Activated T-helper 2 cell treated with anti-CD3 and anti-CD28 coated beads, Interferon-gamma antibody, Interleukin-2, Interleukin-4, amounts not matched to agents 10 μg/mL and 5 μg/mL and 100 μg/mL, durations not matched to agents 14 hours and 24 hours and 36 hours (primary cell): ENCODE measurements around the gene NTRK2. TPM values are rescaled to one million over a fixed set of nuclear protein-coding genes. Genes with fewer than 3 reads are reported as not detected.

Source experiments
- DNase-seq: peaks from one replicate; pipeline ENCODE4 v3.0.0; 2021; ENCODE audit warnings: low spot score
- H3K27ac Mint-ChIP-seq: one replicate; pipeline ENCODE4 v1.8.0; 2021; ENCODE audit warnings: mixed read lengths
- H3K27me3 Mint-ChIP-seq: one replicate; pipeline ENCODE4 v1.8.0; 2021; ENCODE audit warnings: low read depth, mixed read lengths
- H3K36me3 Mint-ChIP-seq: one replicate; pipeline ENCODE4 v1.8.0; 2021; ENCODE audit warnings: low read depth, mixed read lengths
- H3K4me1 Mint-ChIP-seq: one replicate; pipeline ENCODE4 v1.8.0; 2021; ENCODE audit warnings: low read depth, mixed read lengths
- H3K4me3 Mint-ChIP-seq: one replicate; pipeline ENCODE4 v1.8.0; 2021; ENCODE audit warnings: low read depth, mild to moderate bottlenecking, moderate library complexity, mixed read lengths
- H3K9me3 Mint-ChIP-seq: one replicate; pipeline ENCODE4 v1.8.0; 2021; ENCODE audit warnings: mixed read lengths
- intact Hi-C: fragments of 100-400 bp; cut with micrococcal nuclease; formaldehyde crosslinking; loops from one replicate; pipeline ENCODE4 v1.15.1; 2023
- total RNA-seq: library from RNA; stranded (reverse); gene quantifications from 2 replicates; pipeline ENCODE4 v1.2.3, GENCODE V29; 2022

The NTRK2 gene
- total RNA-seq, 1 donor from 2014 or later, result 1.6 TPM

GRCh38 chr9:84697042-84697441 is 27.5 kb downstream of the NTRK2 start:
- DNase-seq, result no peak
- intact Hi-C loops, result loop anchor here (5.0 to 10.0 kb wide), 2 partner anchors 85 to 258 kb away; no protein-coding TSS in a partner anchor
- Mint-ChIP-seq H3K36me3 (no peaks in the 10 kb centered on the region), H3K9me3 (no peaks in the 10 kb centered on the region), H3K4me3 (no peak overlapping the region), H3K27ac (no peak overlapping the region), H3K27me3 (peaks cover 3% of the 10 kb centered on the region), H3K4me1 (peaks cover 3% of the 10 kb centered on the region)

- Mint-ChIP-seq H3K36me3 (no peaks in the 10 kb centered on the region), H3K9me3 (no peaks in the 10 kb centered on the region), H3K4me3 (no peak overlapping the region), H3K27ac (no peak overlapping the region), H3K4me1 (peaks cover 3% of the 10 kb centered on the region), H3K27me3 (peaks cover 3% of the 10 kb centered on the region)
- DNase-seq, result no peak
- intact Hi-C loops, result loop anchor here (5.0 to 10.0 kb wide), 2 partner anchors 85 to 257 kb away; no protein-coding TSS in a partner anchor
Observed at GRCh38 chr9:84697509-84698114, 28.1 kb downstream of the NTRK2 start.

GRCh38 chr9:84698323-84698722 is 28.8 kb downstream of the NTRK2 start:
- no peak overlapping the region for H3K4me3 Mint-ChIP-seq
- no peaks in the 10 kb centered on the region for H3K36me3 Mint-ChIP-seq
- peaks cover 3% of the 10 kb centered on the region for H3K27me3 Mint-ChIP-seq
- H3K4me1 Mint-ChIP-seq, result peaks cover 3% of the 10 kb centered on the region
- intact Hi-C loops, result loop anchor here (5.0 to 10.0 kb wide), 2 partner anchors 84 to 256 kb away; no protein-coding TSS in a partner anchor
- DNase-seq, result no peak
- H3K27ac Mint-ChIP-seq, result no peak overlapping the region
- H3K9me3 Mint-ChIP-seq, result no peaks in the 10 kb centered on the region

- Mint-ChIP-seq H3K4me1 (peaks cover 1% of the 10 kb centered on the region), H3K4me3 (no peak overlapping the region), H3K27ac (no peak overlapping the region), H3K36me3 (no peaks in the 10 kb centered on the region), H3K9me3 (no peaks in the 10 kb centered on the region), H3K27me3 (peaks cover 3% of the 10 kb centered on the region)
- intact Hi-C loops, result loop anchor here (5.0 to 10.0 kb wide), 2 partner anchors 82 to 255 kb away; no protein-coding TSS in a partner anchor
- DNase-seq, result no peak
Observed at GRCh38 chr9:84699984-84700383, 30.5 kb downstream of the NTRK2 start.

DNA sequence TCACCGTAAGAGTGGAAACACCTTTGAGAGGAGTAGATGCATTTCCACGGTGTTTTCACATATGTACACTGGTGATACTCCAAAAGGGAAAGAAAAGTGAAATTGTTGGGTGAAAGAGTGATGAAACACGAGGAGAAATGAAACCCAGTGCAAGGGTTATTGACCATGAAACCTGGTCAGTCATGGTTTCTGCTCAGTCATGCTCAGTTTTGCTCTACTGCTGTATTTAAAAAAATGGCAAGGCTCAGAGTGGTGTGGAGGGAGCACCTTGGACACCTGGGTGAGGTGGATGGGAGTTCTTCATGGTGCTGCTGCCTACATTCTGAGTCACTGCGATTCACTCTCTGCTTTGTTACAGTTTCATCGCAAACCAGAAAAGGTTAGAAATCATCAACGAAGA is 32.3 kb downstream of the NTRK2 start:
- H3K27ac Mint-ChIP-seq, result no peak overlapping the region
- DNase-seq, result no peak
- peaks cover 3% of the 10 kb centered on the region for H3K27me3 Mint-ChIP-seq
- H3K36me3 Mint-ChIP-seq, result no peaks in the 10 kb centered on the region
- no peaks in the 10 kb centered on the region for H3K9me3 Mint-ChIP-seq
- peaks cover 1% of the 10 kb centered on the region for H3K4me1 Mint-ChIP-seq
- no peak overlapping the region for H3K4me3 Mint-ChIP-seq
- intact Hi-C loops, result no loop called here

DNA sequence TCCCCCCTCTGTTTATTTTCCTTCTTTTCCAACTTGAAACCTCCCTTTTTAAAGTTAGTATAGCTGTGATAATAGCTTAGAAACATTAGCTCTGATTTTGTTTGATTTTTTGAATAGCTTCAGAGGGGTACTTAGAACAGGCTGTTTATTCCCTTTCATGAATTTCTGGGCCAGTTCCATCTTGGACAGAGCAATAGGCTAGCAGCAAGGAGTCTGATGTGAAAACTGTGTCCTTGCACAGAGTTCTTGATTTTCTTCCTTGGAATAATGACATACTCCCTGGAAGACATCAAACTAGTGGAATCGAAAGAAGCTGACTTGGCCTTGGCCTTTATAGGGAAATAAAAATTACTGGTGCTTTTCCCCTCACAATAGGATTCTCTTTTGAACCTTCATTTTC is 32.9 kb downstream of the NTRK2 start:
- intact Hi-C loops, result no loop called here
- DNase-seq, result no peak
- Mint-ChIP-seq H3K4me3 (no peak overlapping the region), H3K27ac (no peak overlapping the region), H3K36me3 (no peaks in the 10 kb centered on the region), H3K9me3 (no peaks in the 10 kb centered on the region), H3K4me1 (peaks cover 1% of the 10 kb centered on the region), H3K27me3 (peaks cover 3% of the 10 kb centered on the region)

GRCh38 chr9:84703793-84704192 is 34.3 kb downstream of the NTRK2 start:
- H3K9me3 Mint-ChIP-seq, result no peaks in the 10 kb centered on the region
- no peak overlapping the region for H3K4me3 Mint-ChIP-seq
- intact Hi-C loops, result no loop called here
- H3K27me3 Mint-ChIP-seq, result peaks cover 2% of the 10 kb centered on the region
- no peak overlapping the region for H3K27ac Mint-ChIP-seq
- peaks cover 2% of the 10 kb centered on the region for H3K4me1 Mint-ChIP-seq
- H3K36me3 Mint-ChIP-seq, result no peaks in the 10 kb centered on the region
- no peak for DNase-seq

DNA sequence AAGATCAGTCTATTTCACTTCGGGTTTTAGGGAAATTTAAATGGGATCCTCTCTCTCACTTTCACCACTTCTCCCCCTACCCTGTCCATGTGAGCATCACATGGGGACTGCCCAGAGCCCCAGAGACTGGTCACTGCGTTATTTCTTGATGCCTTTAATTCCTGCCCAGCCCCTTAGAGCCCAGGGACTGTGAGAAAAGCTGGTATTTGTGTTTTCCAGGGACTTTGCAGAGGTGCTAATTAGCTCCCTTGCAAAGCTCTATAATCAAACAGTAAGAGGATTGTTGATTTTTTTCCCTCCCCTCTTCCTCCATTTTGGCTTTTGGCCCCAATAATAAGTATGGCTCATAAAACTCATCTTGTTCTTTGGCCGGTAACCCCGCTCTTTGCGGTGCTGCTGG is 35.6 kb downstream of the NTRK2 start:
- DNase-seq, result no peak
- Mint-ChIP-seq H3K27ac (no peak overlapping the region), H3K4me3 (no peak overlapping the region), H3K27me3 (no peaks in the 10 kb centered on the region), H3K36me3 (no peaks in the 10 kb centered on the region), H3K9me3 (no peaks in the 10 kb centered on the region), H3K4me1 (peaks cover 8% of the 10 kb centered on the region)
- intact Hi-C loops, result no loop called here

- Mint-ChIP-seq H3K4me1 (peaks cover 13% of the 10 kb centered on the region), H3K27ac (no peak overlapping the region), H3K27me3 (no peaks in the 10 kb centered on the region), H3K4me3 (no peak overlapping the region), H3K9me3 (no peaks in the 10 kb centered on the region), H3K36me3 (no peaks in the 10 kb centered on the region)
- DNase-seq, result no peak
- intact Hi-C loops, result no loop called here
Observed at GRCh38 chr9:84708400-84708799, 38.9 kb downstream of the NTRK2 start.

DNA sequence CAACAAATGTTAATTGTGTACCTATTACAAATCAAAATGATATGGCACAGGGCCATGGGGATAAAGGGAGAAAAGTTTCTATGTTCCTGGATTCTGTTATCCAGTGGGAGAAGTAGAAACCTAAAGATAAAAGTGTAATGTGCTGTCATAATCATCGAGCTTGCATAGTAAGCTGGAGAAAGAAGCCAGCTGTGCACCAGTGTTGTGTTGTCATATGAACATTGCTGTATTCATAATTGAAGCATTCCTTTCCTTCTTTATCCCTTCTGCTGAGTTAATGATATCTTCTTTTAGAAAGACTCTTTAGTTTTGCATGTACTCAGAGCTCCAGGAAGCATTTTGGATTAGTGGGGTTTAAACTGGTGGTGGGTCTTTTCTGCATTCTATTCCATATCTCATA is 39.5 kb downstream of the NTRK2 start:
- peaks cover 15% of the 10 kb centered on the region for H3K4me1 Mint-ChIP-seq
- peaks cover 4% of the 10 kb centered on the region for H3K27me3 Mint-ChIP-seq
- no peak overlapping the region for H3K4me3 Mint-ChIP-seq
- intact Hi-C loops, result no loop called here
- H3K27ac Mint-ChIP-seq, result no peak overlapping the region
- H3K36me3 Mint-ChIP-seq, result no peaks in the 10 kb centered on the region
- DNase-seq, result no peak
- H3K9me3 Mint-ChIP-seq, result no peaks in the 10 kb centered on the region

GRCh38 chr9:84710701-84711397 is 41.3 kb downstream of the NTRK2 start:
- no peaks in the 10 kb centered on the region for H3K36me3 Mint-ChIP-seq
- intact Hi-C loops, result loop anchor here (5.0 kb wide), 1 partner anchor 41 kb away; no protein-coding TSS in a partner anchor
- H3K27me3 Mint-ChIP-seq, result peaks cover 7% of the 10 kb centered on the region
- no peak overlapping the region for H3K4me3 Mint-ChIP-seq
- no peaks in the 10 kb centered on the region for H3K9me3 Mint-ChIP-seq
- H3K4me1 Mint-ChIP-seq, result peaks cover 16% of the 10 kb centered on the region
- DNase-seq, result no peak
- no peak overlapping the region for H3K27ac Mint-ChIP-seq

DNA sequence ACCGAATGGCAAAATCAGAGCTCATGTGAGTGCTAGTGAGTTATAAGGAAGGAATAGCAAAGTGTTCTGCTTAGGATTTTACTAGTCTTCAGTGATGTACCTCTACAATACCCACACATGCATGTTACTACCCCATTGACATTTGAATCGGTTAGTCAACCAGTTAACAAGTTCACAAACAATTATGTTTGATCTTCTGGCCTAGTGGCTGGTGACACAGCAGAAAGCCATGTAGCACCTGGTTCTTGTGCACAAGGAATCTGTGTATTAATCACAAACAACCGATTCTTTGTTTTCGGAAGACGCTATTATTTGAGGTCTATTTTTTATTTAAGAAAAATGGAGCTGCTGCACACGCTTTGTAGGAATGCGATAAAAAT is 41.9 kb downstream of the NTRK2 start:
- Mint-ChIP-seq H3K9me3 (no peaks in the 10 kb centered on the region), H3K4me3 (no peak overlapping the region), H3K36me3 (no peaks in the 10 kb centered on the region), H3K27ac (no peak overlapping the region), H3K27me3 (peaks cover 7% of the 10 kb centered on the region), H3K4me1 (peaks cover 16% of the 10 kb centered on the region)
- intact Hi-C loops, result loop anchor here (5.0 kb wide), 1 partner anchor 41 kb away; no protein-coding TSS in a partner anchor
- DNase-seq, result no peak

- Mint-ChIP-seq H3K4me1 (peaks cover 19% of the 10 kb centered on the region), H3K36me3 (no peaks in the 10 kb centered on the region), H3K4me3 (no peak overlapping the region), H3K27me3 (peaks cover 7% of the 10 kb centered on the region), H3K9me3 (no peaks in the 10 kb centered on the region), H3K27ac (no peak overlapping the region)
- DNase-seq, result no peak
- intact Hi-C loops, result loop anchor here (5.0 kb wide), 1 partner anchor 40 kb away; no protein-coding TSS in a partner anchor
Observed at GRCh38 chr9:84711936-84712335, 42.4 kb downstream of the NTRK2 start.
